GM12878 (cell line): ENCODE measurements around the gene C1orf210. TPM values are rescaled to one million over a fixed set of nuclear protein-coding genes. Genes with fewer than 3 reads are reported as not detected.

ENCODE experiments used
- ATAC-seq: fragments of 200-7000 bp; cut with Tn5 transposase; 3 replicates; pipeline ENCODE4 v1.9.1; 2020; ENCODE audit warnings: mild to moderate bottlenecking, moderate library complexity
- BruUV-seq: library from RNA; stranded (reverse); fragments of 400-500 nt; replicated peaks from 2 replicates; lab custom pipeline; 2021; lab: Mats Ljungman, UMichigan
- CTCF ChIA-PET: fragments of 300-600 bp; sonication (Branson Sonifier 250); formaldehyde crosslinking; extraction: SDS; loops from one replicate; lab custom pipeline; 2021; ENCODE audit warnings: inconsistent platforms; lab: Yijun Ruan, JAX
- POLR2A ChIA-PET: fragments of 350-600 bp; formaldehyde crosslinking; extraction: SDS; loops from one replicate; lab custom pipeline; 2021; ENCODE audit warnings: inconsistent platforms; lab: Charles Lee
- RAD21 ChIA-PET: fragments of 300-600 bp; sonication (Branson Sonifier 250); formaldehyde crosslinking; loops from one replicate; lab custom pipeline; 2023; ENCODE audit warnings: antibody characterized with exemption; ENCODE audit not compliant: unreplicated experiment; lab: Charles Lee
- SMC1A ChIA-PET: fragments of 300-600 bp; sonication (Branson Sonifier 250); formaldehyde crosslinking; loops from one replicate; lab custom pipeline; 2023; ENCODE audit not compliant: unreplicated experiment, uncharacterized antibody; lab: Charles Lee
- DNase-seq: peaks from one replicate; pipeline ENCODE4 v3.0.0-alpha.2; 2011; ENCODE audit warnings: low read depth, low spot score
- FAIRE-seq: peaks from 3 replicates; lab custom pipeline; 2011; peaks lifted over from hg19 to GRCh38; lab: Jason Lieb, UNC
- H2AFZ ChIP-seq: 2 replicates; pipeline ENCODE4 v1.6.0; 2011; ENCODE audit warnings: low read depth, low read length, control low read depth; ENCODE audit not compliant: control insufficient read depth
- H3K27ac ChIP-seq: 2 replicates; pipeline ENCODE4 v1.5.1; 2011; ENCODE audit warnings: control low read depth; ENCODE audit not compliant: control insufficient read depth, insufficient read depth
- H3K27me3 ChIP-seq, 2 experiments: replicated peaks in 1 of 2; 2 replicates each; pipeline versions ENCODE4 v1.6.0 to v1.6.1; 2011; ENCODE audit warnings: low read length in 1 of 2; ENCODE audit not compliant: control insufficient read depth in 2 of 2, insufficient read depth in 2 of 2
- H3K36me3 ChIP-seq, 2 experiments: 2 replicates each; pipeline ENCODE4 v1.5.1; 2011; ENCODE audit warnings: low read length in 1 of 2; ENCODE audit not compliant: control insufficient read depth in 2 of 2, insufficient read depth in 2 of 2
- H3K4me1 ChIP-seq: 2 replicates; pipeline ENCODE4 v1.6.1; 2011; ENCODE audit warnings: mild to moderate bottlenecking, low read length, moderate library complexity, mixed read lengths; ENCODE audit not compliant: control insufficient read depth, insufficient read depth
- H3K4me2 ChIP-seq: 2 replicates; pipeline ENCODE4 v1.6.0; 2011; ENCODE audit warnings: control low read depth; ENCODE audit not compliant: control insufficient read depth, insufficient read depth
- H3K4me3 ChIP-seq: fragments of 200-600 bp; sonication (generic); 2 replicates; pipeline ENCODE4 v1.5.1; 2016
- H3K79me2 ChIP-seq: 2 replicates; pipeline ENCODE4 v1.6.0; 2011; ENCODE audit warnings: low read length; ENCODE audit not compliant: control insufficient read depth, insufficient read depth
- H3K9ac ChIP-seq: 2 replicates; pipeline ENCODE4 v1.8.0; 2011; ENCODE audit warnings: low read length, control low read depth, mixed read lengths; ENCODE audit not compliant: control insufficient read depth, insufficient read depth
- H3K9me3 ChIP-seq: replicated peaks from 3 replicates; pipeline ENCODE4 v1.5.1; 2011; ENCODE audit warnings: mild to moderate bottlenecking, low read length; ENCODE audit not compliant: control insufficient read depth, insufficient read depth
- H4K20me1 ChIP-seq: 2 replicates; pipeline ENCODE4 v1.6.0; 2011; ENCODE audit not compliant: control insufficient read depth, insufficient read depth
- EGR1 ChIP-seq, 2 experiments: IDR thresholded peaks; 1 replicate in 1 of 2; 2 replicates in 1 of 2; pipeline ENCODE4 v1.6.1; 2011 to 2012; ENCODE audit warnings: low read depth in 2 of 2, low read length in 2 of 2, borderline replicate concordance in 1 of 2, mild to moderate bottlenecking in 1 of 2, moderate library complexity in 1 of 2
- IRF3 ChIP-seq: fragments of 450-650 bp; IDR thresholded peaks from 2 replicates; pipeline ENCODE4 v1.6.1; 2014; ENCODE audit warnings: mild to moderate bottlenecking
- NRF1 ChIP-seq: conservative IDR thresholded peaks from 2 replicates; pipeline ENCODE4 v1.6.1; 2011; ENCODE audit warnings: mild to moderate bottlenecking, low read depth, low read length, improper control_type of control experiment
- PAX8 ChIP-seq: fragments of 450-650 bp; IDR thresholded peaks from 2 replicates; pipeline ENCODE4 v1.6.1; 2017; ENCODE audit warnings: mild to moderate bottlenecking, moderate library complexity
- POLR2AphosphoS2 ChIP-seq: IDR thresholded peaks from 2 replicates; pipeline ENCODE4 v1.6.1; 2011; ENCODE audit warnings: low read depth, mild to moderate bottlenecking, low read length, improper control_type of control experiment, moderate library complexity
- YY1 ChIP-seq: IDR thresholded peaks from 2 replicates; pipeline ENCODE4 v1.6.1; 2011; ENCODE audit warnings: low read depth, mild to moderate bottlenecking, low read length
- whole genome bisulfite sequencing: methylation state at CpG from one replicate; pipeline ENCODE4 v1.1.6; 2016; ENCODE audit warnings: low lambda C conversion rate; ENCODE audit not compliant: insufficient replicate concordance, insufficient coverage; ENCODE audit errors: missing lambda C conversion rate; 5-methylcytosine and 5-hydroxymethylcytosine counted together
- in situ Hi-C: fragments of 300-500 bp; cut with MboI; formaldehyde crosslinking; loops from 9 replicates; pipeline ENCODE4 v1.14.3; 2018; ENCODE audit warnings: mixed read lengths
- intact Hi-C: fragments of 100-400 bp; cut with micrococcal nuclease; formaldehyde crosslinking; loops from one replicate; pipeline ENCODE4 v1.14.2; 2022; ENCODE audit not compliant: unreplicated experiment
- polyA plus RNA-seq, 11 experiments: library from polyadenylated mRNA; depleted of rRNA in 4 of 11; unstranded in 6 of 11; stranded (reverse) in 5 of 11; fragments of >200 nt; fragmentation: Nextera tagmentation in 4 of 11; fragmentation: Illumina TruSeq in 1 of 11; extraction: Ambion mirVana in 4 of 11; extraction: Trizol in 1 of 11; gene quantifications; 1 replicate in 1 of 11; 2 replicates in 10 of 11; pipeline versions ENCODE4 v1.2.1 to v1.2.3, GENCODE V29; 2011 to 2016; ENCODE audit warnings: inconsistent platforms in 2 of 11, missing spikeins in 2 of 11, low read depth in 1 of 11
- total RNA-seq, 4 experiments: library from RNA; depleted of rRNA in 3 of 4; stranded (reverse); fragments of >200 nt in 3 of 4; fragmentation: Illumina TruSeq in 1 of 4; extraction: Trizol in 1 of 4; gene quantifications; 2 replicates each; pipeline versions ENCODE4 v1.2.1 to v1.2.3, GENCODE V29; 2013 to 2021
- TF ChIP-seq, protein P1 (sequence below), 3 experiments: IDR thresholded peaks in 2 of 3; conservative IDR thresholded peaks in 1 of 3; 2 replicates each; pipeline ENCODE4 v1.5.1; 2011; ENCODE audit warnings: low read depth in 3 of 3, low read length in 3 of 3, mild to moderate bottlenecking in 3 of 3, control low read depth in 2 of 3, moderate library complexity in 2 of 3, inconsistent platforms in 1 of 3, mixed read lengths in 1 of 3; ENCODE audit not compliant: control insufficient read depth in 2 of 3, insufficient read depth in 1 of 3; ENCODE audit errors: extremely low read depth in 1 of 3

C1orf210 gene
- total and polyA plus RNA-seq, 10 of the 15 experiments (the other 5 are each of a cell fraction or from before 2014, with no cell fraction given), result 0.07 TPM; not detected in 9

- TF ChIP-seq, protein P1, sequence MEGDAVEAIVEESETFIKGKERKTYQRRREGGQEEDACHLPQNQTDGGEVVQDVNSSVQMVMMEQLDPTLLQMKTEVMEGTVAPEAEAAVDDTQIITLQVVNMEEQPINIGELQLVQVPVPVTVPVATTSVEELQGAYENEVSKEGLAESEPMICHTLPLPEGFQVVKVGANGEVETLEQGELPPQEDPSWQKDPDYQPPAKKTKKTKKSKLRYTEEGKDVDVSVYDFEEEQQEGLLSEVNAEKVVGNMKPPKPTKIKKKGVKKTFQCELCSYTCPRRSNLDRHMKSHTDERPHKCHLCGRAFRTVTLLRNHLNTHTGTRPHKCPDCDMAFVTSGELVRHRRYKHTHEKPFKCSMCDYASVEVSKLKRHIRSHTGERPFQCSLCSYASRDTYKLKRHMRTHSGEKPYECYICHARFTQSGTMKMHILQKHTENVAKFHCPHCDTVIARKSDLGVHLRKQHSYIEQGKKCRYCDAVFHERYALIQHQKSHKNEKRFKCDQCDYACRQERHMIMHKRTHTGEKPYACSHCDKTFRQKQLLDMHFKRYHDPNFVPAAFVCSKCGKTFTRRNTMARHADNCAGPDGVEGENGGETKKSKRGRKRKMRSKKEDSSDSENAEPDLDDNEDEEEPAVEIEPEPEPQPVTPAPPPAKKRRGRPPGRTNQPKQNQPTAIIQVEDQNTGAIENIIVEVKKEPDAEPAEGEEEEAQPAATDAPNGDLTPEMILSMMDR (IDR thresholded peaks at IDR 0.05 in 2 of 3, conservative IDR thresholded peaks at IDR 0.05 in 1 of 3; ENCODE audit: control insufficient read depth in 2 of 3, extremely low read depth in 1 of 3, insufficient read depth in 1 of 3, low read depth in 3 of 3, low read length in 3 of 3), result no peak
- TF ChIP-seq IRF3, result no peak
Observed at GRCh38 chr1:43325381-43325780, 40.0 kb upstream of the C1orf210 start (continued).

DNA sequence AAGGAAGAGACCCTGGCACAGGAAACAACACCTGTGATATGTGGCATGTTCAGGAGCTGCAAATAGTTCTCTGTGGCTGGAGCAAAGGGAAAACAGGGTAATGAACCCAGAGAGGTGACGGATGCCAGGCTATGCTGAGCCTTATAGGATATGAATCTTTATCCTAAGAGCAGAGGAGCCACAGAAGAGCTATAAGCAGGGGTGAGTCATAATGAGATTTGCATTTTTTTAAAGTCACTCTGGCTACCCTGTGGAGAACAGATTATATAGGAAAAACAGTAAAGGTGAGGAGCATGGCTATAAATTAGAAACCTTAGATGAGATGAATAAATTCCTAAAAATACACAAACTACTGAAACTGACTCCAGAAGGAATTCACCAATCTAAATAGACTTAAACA lies 39.4 kb upstream of the C1orf210 start:
- Histone ChIP-seq H3K9ac (no peak overlapping the region), H3K9me3 (no peaks in the 10 kb centered on the region; the same call in 1 of the 3 replicates), H3K36me3 (no peaks in the 10 kb centered on the region), H2AFZ (no peak overlapping the region), H3K27ac (no peak overlapping the region), H3K4me1 (no peaks in the 10 kb centered on the region), H3K79me2 (no peaks in the 10 kb centered on the region), H3K4me2 (no peak overlapping the region), H3K27me3 (no peaks in the 10 kb centered on the region), H4K20me1 (no peaks in the 10 kb centered on the region), H3K4me3 (no peak overlapping the region)
- CTCF ChIA-PET, result no interaction called here
- ATAC-seq, result no peak
- SMC1A ChIA-PET, result interaction anchor here (1.7 kb wide), 1 partner anchor 27 kb away, joined by 3 read pairs; no protein-coding TSS in a partner anchor
- POLR2A ChIA-PET, result no interaction called here
- 33% methylated on average over 1 of the region's 1 CpG for WGBS
- RAD21 ChIA-PET, result no interaction called here
- BruUV-seq, result no TSS peak
- TF ChIP-seq EGR1 (IDR thresholded peaks at IDR 0.05; ENCODE audit: borderline replicate concordance in 1 of 2, low read depth in 2 of 2, low read length in 2 of 2) (no peak), POLR2AphosphoS2 (no peak), PAX8 (no peak), NRF1 (no peak), YY1 (no peak)
- in situ Hi-C loops, result no loop called here
- intact Hi-C loops, result no loop called here
- FAIRE-seq, result no peak
- no peak for DNase-seq
